ENCODE results near the gene CSRP1.

DNA sequence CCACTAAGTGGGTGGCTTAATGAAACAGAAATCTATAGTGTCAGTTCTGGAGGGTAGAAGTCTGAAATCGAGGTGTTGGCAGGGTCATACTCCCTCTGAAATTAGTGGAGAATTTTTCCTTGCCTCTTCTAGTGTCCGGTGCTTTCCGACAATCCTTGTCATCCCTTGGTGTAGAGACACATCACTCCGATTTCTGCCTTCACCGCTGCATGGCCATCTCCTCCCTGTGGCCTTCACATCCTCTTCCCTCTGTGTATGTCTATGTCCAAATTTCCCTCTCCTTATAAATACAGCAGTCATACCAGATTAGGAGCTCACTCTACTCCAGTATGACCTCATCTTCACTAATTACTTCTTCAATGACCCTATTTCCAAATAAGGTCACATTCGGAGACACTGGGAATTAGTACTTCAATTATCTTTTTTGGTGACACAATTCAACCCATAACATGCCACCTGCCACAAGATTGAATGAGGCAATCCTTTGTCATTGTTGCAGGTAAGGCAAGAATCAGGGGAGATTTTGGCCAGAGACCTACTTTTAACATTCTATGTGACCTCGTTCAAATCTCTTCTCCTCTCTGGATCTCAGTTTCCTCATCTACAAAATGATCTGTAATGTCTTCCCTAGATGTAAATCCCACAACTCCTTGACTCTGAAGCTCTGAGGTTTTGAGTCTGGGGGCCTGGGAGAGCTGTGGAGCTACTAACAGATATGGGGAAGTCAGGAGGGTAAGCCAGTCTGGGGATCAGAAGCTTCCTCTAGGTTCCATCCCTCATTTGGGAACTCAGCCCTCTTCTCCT is 48.1 kb upstream of the CSRP1 start:
- TF ChIP-seq, protein P1, sequence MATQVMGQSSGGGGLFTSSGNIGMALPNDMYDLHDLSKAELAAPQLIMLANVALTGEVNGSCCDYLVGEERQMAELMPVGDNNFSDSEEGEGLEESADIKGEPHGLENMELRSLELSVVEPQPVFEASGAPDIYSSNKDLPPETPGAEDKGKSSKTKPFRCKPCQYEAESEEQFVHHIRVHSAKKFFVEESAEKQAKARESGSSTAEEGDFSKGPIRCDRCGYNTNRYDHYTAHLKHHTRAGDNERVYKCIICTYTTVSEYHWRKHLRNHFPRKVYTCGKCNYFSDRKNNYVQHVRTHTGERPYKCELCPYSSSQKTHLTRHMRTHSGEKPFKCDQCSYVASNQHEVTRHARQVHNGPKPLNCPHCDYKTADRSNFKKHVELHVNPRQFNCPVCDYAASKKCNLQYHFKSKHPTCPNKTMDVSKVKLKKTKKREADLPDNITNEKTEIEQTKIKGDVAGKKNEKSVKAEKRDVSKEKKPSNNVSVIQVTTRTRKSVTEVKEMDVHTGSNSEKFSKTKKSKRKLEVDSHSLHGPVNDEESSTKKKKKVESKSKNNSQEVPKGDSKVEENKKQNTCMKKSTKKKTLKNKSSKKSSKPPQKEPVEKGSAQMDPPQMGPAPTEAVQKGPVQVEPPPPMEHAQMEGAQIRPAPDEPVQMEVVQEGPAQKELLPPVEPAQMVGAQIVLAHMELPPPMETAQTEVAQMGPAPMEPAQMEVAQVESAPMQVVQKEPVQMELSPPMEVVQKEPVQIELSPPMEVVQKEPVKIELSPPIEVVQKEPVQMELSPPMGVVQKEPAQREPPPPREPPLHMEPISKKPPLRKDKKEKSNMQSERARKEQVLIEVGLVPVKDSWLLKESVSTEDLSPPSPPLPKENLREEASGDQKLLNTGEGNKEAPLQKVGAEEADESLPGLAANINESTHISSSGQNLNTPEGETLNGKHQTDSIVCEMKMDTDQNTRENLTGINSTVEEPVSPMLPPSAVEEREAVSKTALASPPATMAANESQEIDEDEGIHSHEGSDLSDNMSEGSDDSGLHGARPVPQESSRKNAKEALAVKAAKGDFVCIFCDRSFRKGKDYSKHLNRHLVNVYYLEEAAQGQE (IDR thresholded peaks at IDR 0.05; ENCODE audit: insufficient replicate concordance, low read depth) = no peak
- TF ChIP-seq GABPA (IDR thresholded peaks at IDR 0.05; ENCODE audit: low read depth) (no peak), POLR2AphosphoS5 (IDR thresholded peaks at IDR 0.05; ENCODE audit: low read depth) (no peak)
- TF ChIP-seq, protein P2, sequence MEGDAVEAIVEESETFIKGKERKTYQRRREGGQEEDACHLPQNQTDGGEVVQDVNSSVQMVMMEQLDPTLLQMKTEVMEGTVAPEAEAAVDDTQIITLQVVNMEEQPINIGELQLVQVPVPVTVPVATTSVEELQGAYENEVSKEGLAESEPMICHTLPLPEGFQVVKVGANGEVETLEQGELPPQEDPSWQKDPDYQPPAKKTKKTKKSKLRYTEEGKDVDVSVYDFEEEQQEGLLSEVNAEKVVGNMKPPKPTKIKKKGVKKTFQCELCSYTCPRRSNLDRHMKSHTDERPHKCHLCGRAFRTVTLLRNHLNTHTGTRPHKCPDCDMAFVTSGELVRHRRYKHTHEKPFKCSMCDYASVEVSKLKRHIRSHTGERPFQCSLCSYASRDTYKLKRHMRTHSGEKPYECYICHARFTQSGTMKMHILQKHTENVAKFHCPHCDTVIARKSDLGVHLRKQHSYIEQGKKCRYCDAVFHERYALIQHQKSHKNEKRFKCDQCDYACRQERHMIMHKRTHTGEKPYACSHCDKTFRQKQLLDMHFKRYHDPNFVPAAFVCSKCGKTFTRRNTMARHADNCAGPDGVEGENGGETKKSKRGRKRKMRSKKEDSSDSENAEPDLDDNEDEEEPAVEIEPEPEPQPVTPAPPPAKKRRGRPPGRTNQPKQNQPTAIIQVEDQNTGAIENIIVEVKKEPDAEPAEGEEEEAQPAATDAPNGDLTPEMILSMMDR (IDR thresholded peaks at IDR 0.05; ENCODE audit: insufficient read depth, low read length) = no peak

All from HL-60 (cell line).